NCI-H774 (cell line): ENCODE measurements around the gene HSPA9.
"Not testable (repeated sequence)": the region's sequence is repeated elsewhere in the genome, so short reads cannot be mapped to it uniquely, and the experiment has no call there.

Experiments used
- DNase-seq: peaks from one replicate; lab custom pipeline; 2025; lab: John Stamatoyannopoulos, UW

HSPA9 gene

GRCh38 chr5:138529812-138530211 is 45.4 kb downstream of the HSPA9 start:
- no peak for DNase-seq

- DNase-seq: no peak
These were observed 46.3 kb downstream of the HSPA9 start for GRCh38 chr5:138528744-138529469.

- no peak for DNase-seq
These were observed 47.0 kb downstream of the HSPA9 start for GRCh38 chr5:138528208-138528607.

DNA sequence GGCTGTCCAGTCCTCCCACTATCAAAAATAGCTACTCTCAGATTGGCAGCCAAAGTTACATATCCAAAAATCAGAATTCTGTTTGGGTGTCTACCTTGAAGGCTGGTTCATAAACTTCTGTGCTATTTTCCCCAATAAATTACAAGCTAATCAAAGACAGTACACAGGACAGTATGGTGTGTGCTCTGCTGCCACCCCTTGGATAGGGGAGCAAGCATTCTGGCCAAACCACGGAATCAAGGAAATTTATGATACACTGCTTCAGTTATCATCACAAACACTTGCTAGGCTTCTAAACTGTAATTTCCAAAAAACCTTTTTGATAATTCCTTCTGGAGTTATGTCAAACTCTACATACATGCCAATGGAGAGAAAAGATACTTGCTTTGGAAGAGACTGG is 48.0 kb downstream of the HSPA9 start:
- DNase-seq: no peak

- no peak for DNase-seq
These were observed 51.8 kb downstream of the HSPA9 start for GRCh38 chr5:138523406-138523805.

- DNase-seq: no peak
These were observed 54.2 kb downstream of the HSPA9 start for GRCh38 chr5:138520971-138521370.

GRCh38 chr5:138517437-138517836 is 57.8 kb downstream of the HSPA9 start:
- no peak for DNase-seq

DNA sequence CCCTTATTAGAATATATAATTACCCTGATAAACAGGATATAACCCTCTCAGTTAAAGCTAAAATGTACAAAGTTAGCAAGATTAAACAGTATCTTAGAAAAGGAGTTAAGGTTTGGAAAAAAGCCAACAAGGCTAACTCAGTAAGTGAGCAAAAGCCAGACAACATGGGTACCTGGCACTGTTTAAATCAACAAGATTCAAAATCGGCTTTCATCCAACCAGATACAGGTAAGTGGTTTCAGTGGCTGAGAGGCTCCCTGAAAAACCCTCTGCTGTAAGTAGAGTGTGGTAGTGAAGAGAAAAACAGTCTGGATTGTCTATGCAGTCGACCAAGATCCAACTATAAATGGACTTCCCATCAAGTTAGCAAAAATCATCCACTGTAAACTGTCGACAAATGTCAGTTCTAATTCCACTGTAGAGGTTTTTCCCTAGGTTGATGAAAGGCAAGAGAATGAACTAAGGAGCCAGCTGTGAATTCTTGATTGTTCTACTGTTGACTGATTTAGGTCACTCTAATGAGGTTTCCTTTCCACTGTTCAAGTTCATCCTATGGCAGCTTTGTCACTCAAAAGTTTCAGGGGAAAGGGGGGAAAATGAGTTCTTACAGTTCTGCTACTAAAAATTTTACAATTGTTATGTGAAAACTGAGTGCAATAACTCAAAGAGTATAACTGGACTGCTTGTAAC is 59.5 kb downstream of the HSPA9 start:
- no peak for DNase-seq

GRCh38 chr5:138514021-138514420 is 61.2 kb downstream of the HSPA9 start:
- no peak for DNase-seq

GRCh38 chr5:138508958-138509357 is 66.2 kb downstream of the HSPA9 start:
- DNase-seq: no peak

- not testable (repeated sequence) for DNase-seq
These were observed 67.7 kb downstream of the HSPA9 start for GRCh38 chr5:138507485-138507884.

GRCh38 chr5:138506370-138507306 is 68.6 kb downstream of the HSPA9 start:
- DNase-seq: no peak

DNA sequence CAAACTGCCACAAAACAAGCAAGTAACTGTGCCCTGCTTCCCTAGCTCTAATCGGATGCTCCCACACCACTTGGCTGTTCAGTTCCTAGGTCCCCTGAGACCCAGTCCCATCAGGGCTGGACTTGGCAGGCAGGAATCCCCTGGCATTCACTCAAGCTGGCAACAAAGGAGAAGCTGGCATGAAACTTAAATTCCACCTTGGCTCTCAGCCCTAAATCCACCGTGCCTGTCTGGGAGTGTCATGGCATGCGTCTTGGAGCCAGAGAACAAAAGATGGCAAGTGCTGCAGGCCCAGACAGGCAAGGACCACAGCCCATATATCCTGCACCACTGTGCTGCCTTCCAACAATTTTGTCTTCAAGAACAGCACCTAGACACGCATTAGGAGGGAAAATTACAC is 70.4 kb downstream of the HSPA9 start:
- no peak for DNase-seq
